Lower leg skin (tissue), 4 donors: ENCODE measurements around the gene LIPC. TPM values are rescaled to one million over a fixed set of nuclear protein-coding genes. Genes with fewer than 3 reads are reported as not detected.

ENCODE experiments used
- DNase-seq, 2 donors: peaks; one replicate each; pipeline ENCODE4 v3.0.0-alpha.2; 2019; ENCODE audit warnings: low spot score in 2 of 2
- H3K4me3 ChIP-seq: fragments of 200-600 bp; sonication (generic); 2 replicates; pipeline ENCODE4 v1.5.1; 2017; ENCODE audit warnings: mild to moderate bottlenecking, low read depth; ENCODE audit not compliant: poor library complexity, severe bottlenecking
- CTCF ChIP-seq, 3 donors: fragments of 450-650 bp; IDR thresholded peaks; one replicate each; pipeline ENCODE4 v1.5.1; 2016; ENCODE audit warnings: antibody characterized with exemption in 3 of 3, mild to moderate bottlenecking in 3 of 3, moderate library complexity in 2 of 3
- POLR2A ChIP-seq, 2 donors: fragments of 450-650 bp; IDR thresholded peaks; one replicate each; pipeline ENCODE4 v1.6.1; 2016 to 2017; ENCODE audit warnings: antibody characterized with exemption in 2 of 2, mild to moderate bottlenecking in 1 of 2, moderate library complexity in 1 of 2
- WGBS, 2 donors: methylation state at CpG; one replicate each; pipeline ENCODE4 v1.1.5; 2018; 5-methylcytosine and 5-hydroxymethylcytosine counted together
- intact Hi-C: fragments of 100-400 bp; cut with DNase I; formaldehyde crosslinking; loops from one replicate; pipeline ENCODE4 v1.15.0; 2023; ENCODE audit warnings: low total_unique reads
- total RNA-seq, 4 donors: library from RNA; depleted of rRNA; stranded (reverse); fragments of >200 nt; gene quantifications; one replicate each; pipeline ENCODE4 v1.1.0, GENCODE V29; 2016

Gene LIPC
- total RNA-seq, 4 donors from 2014 or later: 0.13 to 0.71 TPM; not detected in 2

- WGBS, 2 donors: 71 to 80% methylated on average over 3 of the region's 3 CpGs
Measured at GRCh38 chr15:58458076-58458475, 26.3 kb downstream of the LIPC start.

GRCh38 chr15:58459045-58459444 lies 27.3 kb downstream of the LIPC start:
- DNase-seq: no peak
- intact Hi-C loops: no loop called here
- H3K4me3 ChIP-seq: no peak overlapping the region
- no peak for TF ChIP-seq POLR2A (IDR thresholded peaks at IDR 0.05)
- no peak for TF ChIP-seq CTCF (IDR thresholded peaks at IDR 0.05)
- 44 to 66% methylated on average over 2 of the region's 2 CpGs for WGBS, 2 donors

More at GRCh38 chr15:58458076-58458475, 26.3 kb downstream of the LIPC start:
- TF ChIP-seq POLR2A (IDR thresholded peaks at IDR 0.05) (no peak), CTCF (IDR thresholded peaks at IDR 0.05) (no peak)
- DNase-seq: no peak
- intact Hi-C loops: no loop called here
- H3K4me3 ChIP-seq: no peak overlapping the region

DNA sequence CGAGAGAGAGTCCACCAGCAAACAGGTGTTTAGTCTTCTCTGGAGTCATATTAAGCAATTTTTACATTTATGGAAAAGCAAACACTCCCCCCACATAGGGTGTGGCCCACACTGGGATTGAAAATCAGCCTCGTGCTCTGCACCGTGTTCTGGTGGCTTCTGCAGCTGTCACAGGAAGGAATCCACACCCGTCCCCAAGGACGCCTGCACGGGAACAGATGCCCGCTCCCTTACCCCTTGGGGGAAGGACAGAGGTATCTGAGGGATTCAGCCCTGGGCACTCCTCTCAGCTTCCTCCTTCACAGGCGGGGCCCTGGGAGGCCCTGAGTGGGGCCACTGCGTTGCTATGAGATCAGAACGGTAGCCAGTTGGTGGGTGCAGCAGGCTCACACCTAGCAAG lies 27.8 kb downstream of the LIPC start:
- 42 to 66% methylated on average over 10 of the region's 10 CpGs for WGBS, 2 donors
- intact Hi-C loops: no loop called here
- H3K4me3 ChIP-seq: no peak overlapping the region
- DNase-seq: peak; percentile 51 to 89
- TF ChIP-seq POLR2A (IDR thresholded peaks at IDR 0.05) (no peak), CTCF (IDR thresholded peaks at IDR 0.05) (no peak)

DNA sequence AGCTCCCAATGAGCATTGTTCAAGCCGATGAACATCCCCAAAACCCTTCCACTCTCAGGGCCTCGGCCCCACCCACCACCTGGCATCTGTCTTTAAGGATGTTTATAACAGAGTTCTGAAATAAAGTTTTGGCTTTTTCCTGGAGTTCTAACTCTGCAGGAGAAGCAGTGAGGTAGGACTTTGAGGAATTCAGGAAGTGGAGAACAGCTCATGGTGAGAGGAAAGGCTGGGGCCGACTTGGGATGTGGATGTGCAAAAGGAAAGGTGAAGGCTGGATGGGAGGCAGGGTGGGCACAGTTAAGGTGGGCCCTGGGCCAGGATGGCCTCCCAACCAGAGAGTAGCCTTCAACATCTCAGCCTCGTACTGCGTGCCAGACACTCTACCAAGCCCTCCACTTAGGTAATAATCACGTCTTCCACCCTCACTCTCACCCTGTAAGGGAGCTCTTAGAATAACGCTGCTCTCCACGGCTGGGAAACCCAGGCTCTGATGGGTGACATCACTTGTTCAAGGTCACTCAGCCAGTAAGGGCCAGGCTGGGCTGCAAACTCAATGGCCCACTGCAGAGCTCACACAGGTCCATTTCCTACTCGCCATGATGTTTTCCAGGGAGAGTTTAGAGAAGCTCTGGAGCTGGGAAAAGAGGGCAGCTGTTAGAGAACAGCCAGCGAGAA lies 28.5 kb downstream of the LIPC start:
- intact Hi-C loops: no loop called here
- no peak for TF ChIP-seq POLR2A (IDR thresholded peaks at IDR 0.05)
- TF ChIP-seq CTCF (IDR thresholded peaks at IDR 0.05): no peak
- H3K4me3 ChIP-seq: no peak overlapping the region
- WGBS, 2 donors: 89 to 95% methylated on average over 10 of the region's 10 CpGs
- no peak for DNase-seq

DNA sequence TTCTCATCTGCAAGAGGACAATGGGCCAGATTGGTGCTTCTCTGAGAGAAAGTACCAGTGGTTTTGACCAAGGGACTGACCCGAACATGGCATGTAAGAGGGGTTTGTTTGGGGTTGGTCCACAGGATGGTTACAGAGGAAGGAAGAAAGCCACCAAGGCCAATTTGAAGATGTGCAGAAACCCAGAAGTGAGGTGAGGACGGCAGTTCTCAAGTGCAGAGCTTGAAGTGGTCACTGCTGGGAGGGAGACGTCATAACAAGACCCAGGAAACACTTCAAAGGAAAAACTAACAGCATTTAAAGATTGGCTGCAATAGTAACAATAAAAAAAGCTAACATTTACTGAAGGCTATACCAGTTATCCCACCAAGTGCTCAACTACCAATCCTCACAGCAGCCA lies 29.1 kb downstream of the LIPC start:
- TF ChIP-seq POLR2A (IDR thresholded peaks at IDR 0.05) (no peak), CTCF (IDR thresholded peaks at IDR 0.05) (no peak)
- 95 to 97% methylated on average over 3 of the region's 3 CpGs for WGBS, 2 donors
- intact Hi-C loops: no loop called here

GRCh38 chr15:58462547-58462946 lies 30.8 kb downstream of the LIPC start:
- intact Hi-C loops: no loop called here
- WGBS, 2 donors: 64 to 67% methylated on average over 4 of the region's 4 CpGs
- DNase-seq: no peak
- H3K4me3 ChIP-seq: no peak overlapping the region
- TF ChIP-seq CTCF (IDR thresholded peaks at IDR 0.05): no peak
- TF ChIP-seq POLR2A (IDR thresholded peaks at IDR 0.05): no peak

More for the DNA sequence above, 29.1 kb downstream of the LIPC start:
- H3K4me3 ChIP-seq: no peak overlapping the region
- no peak for DNase-seq
